Peyer's patch (tissue), 4 donors: ENCODE results near the gene MEX3B.

Experiments used
- POLR2A ChIP-seq, 2 donors: fragments of 450-650 bp; IDR thresholded peaks; one replicate each; pipeline ENCODE4 v1.5.1; 2017; ENCODE audit warnings: antibody characterized with exemption in 2 of 2, mild to moderate bottlenecking in 2 of 2, moderate library complexity in 2 of 2
- TF ChIP-seq, protein P1 (sequence below), 6 experiments: fragments of 450-650 bp in 4 of 6; fragments of 200-600 bp in 2 of 6; sonication (generic) in 1 of 6; IDR thresholded peaks; one replicate each; pipeline ENCODE4 v1.5.1; 2017 to 2019; ENCODE audit warnings: antibody characterized with exemption in 6 of 6, mild to moderate bottlenecking in 3 of 6, moderate library complexity in 1 of 6

DNA sequence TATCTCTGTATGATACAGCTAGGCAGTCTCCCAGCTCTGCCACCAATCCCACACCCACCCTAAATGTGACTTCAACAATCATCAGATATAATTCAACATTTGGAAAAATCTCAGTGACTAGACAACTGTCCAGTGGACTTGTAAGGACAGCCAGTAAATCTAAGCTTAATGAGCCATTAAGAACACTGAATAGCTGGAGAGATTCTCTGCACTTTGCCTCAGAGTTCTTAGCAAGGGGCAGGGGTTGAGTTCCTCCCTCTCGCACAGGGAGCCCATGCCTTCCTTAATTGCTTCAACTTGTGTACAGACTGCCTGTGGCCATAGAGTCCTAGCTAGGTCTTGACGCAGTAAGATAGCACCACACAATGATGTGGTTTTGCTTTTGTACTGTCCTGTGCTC is 15.6 kb downstream of the MEX3B start:
- TF ChIP-seq, protein P1, sequence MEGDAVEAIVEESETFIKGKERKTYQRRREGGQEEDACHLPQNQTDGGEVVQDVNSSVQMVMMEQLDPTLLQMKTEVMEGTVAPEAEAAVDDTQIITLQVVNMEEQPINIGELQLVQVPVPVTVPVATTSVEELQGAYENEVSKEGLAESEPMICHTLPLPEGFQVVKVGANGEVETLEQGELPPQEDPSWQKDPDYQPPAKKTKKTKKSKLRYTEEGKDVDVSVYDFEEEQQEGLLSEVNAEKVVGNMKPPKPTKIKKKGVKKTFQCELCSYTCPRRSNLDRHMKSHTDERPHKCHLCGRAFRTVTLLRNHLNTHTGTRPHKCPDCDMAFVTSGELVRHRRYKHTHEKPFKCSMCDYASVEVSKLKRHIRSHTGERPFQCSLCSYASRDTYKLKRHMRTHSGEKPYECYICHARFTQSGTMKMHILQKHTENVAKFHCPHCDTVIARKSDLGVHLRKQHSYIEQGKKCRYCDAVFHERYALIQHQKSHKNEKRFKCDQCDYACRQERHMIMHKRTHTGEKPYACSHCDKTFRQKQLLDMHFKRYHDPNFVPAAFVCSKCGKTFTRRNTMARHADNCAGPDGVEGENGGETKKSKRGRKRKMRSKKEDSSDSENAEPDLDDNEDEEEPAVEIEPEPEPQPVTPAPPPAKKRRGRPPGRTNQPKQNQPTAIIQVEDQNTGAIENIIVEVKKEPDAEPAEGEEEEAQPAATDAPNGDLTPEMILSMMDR (IDR thresholded peaks at IDR 0.05) = no peak
- no peak for TF ChIP-seq POLR2A (IDR thresholded peaks at IDR 0.05)
